Mesothelial cell of epicardium (in vitro differentiated cells): Measurements from ENCODE around the gene KLK1. TPM values are rescaled to one million over a fixed set of nuclear protein-coding genes. Genes with fewer than 3 reads are reported as not detected.

Experiments
- DNase-seq, 2 experiments: peaks; one replicate each; pipeline ENCODE4 v3.0.0; 2021; ENCODE audit warnings: low spot score in 2 of 2; ENCODE audit not compliant: unreplicated experiment in 2 of 2
- H3K27ac Mint-ChIP-seq: 2 replicates; pipeline ENCODE4 v1.8.0; 2021; ENCODE audit warnings: mixed read lengths
- H3K27me3 Mint-ChIP-seq: 2 replicates; pipeline ENCODE4 v1.8.0; 2021; ENCODE audit warnings: low read depth, mixed read lengths
- H3K36me3 Mint-ChIP-seq: 2 replicates; pipeline ENCODE4 v1.8.0; 2021; ENCODE audit warnings: mixed read lengths
- H3K4me1 Mint-ChIP-seq: 2 replicates; pipeline ENCODE4 v1.8.0; 2021; ENCODE audit warnings: mixed read lengths
- H3K4me3 Mint-ChIP-seq: 2 replicates; pipeline ENCODE4 v1.8.0; 2021; ENCODE audit warnings: mild to moderate bottlenecking, moderate library complexity, mixed read lengths
- H3K9me3 Mint-ChIP-seq: 2 replicates; pipeline ENCODE4 v1.8.0; 2021; ENCODE audit warnings: mixed read lengths
- CTCF ChIP-seq: fragments of 200-600 bp; sonication (generic); IDR thresholded peaks from one replicate; pipeline ENCODE4 v1.5.0; 2021; ENCODE audit warnings: antibody characterized with exemption; ENCODE audit not compliant: unreplicated experiment
- total RNA-seq: library from RNA; stranded (reverse); gene quantifications from 3 replicates; pipeline ENCODE4 v1.2.1, GENCODE V29; 2021

KLK1 gene
- total RNA-seq, 1 donor from 2014 or later: 0.40 TPM

GRCh38 chr19:50793558-50794065 lies 30.0 kb downstream of the KLK1 start:
- DNase-seq: no peak
- Mint-ChIP-seq H3K27ac (no peak overlapping the region), H3K27me3 (no peaks in the 10 kb centered on the region), H3K9me3 (no peaks in the 10 kb centered on the region), H3K36me3 (peaks cover 2% of the 10 kb centered on the region), H3K4me3 (no peak overlapping the region), H3K4me1 (peaks cover 4% of the 10 kb centered on the region)
- TF ChIP-seq CTCF: no peak

GRCh38 chr19:50792272-50793250 lies 31.0 kb downstream of the KLK1 start:
- H3K4me1 Mint-ChIP-seq: peaks cover 4% of the 10 kb centered on the region
- no peak for TF ChIP-seq CTCF
- peaks cover 2% of the 10 kb centered on the region for H3K36me3 Mint-ChIP-seq
- no peaks in the 10 kb centered on the region for H3K27me3 Mint-ChIP-seq
- no peak for DNase-seq
- H3K27ac Mint-ChIP-seq: no peak overlapping the region
- H3K4me3 Mint-ChIP-seq: no peak overlapping the region
- no peaks in the 10 kb centered on the region for H3K9me3 Mint-ChIP-seq

GRCh38 chr19:50791594-50792271 lies 31.9 kb downstream of the KLK1 start:
- TF ChIP-seq CTCF: no peak
- H3K9me3 Mint-ChIP-seq: no peaks in the 10 kb centered on the region
- H3K27me3 Mint-ChIP-seq: no peaks in the 10 kb centered on the region
- no peak overlapping the region for H3K27ac Mint-ChIP-seq
- H3K36me3 Mint-ChIP-seq: no peaks in the 10 kb centered on the region
- no peak for DNase-seq
- H3K4me1 Mint-ChIP-seq: peaks cover 4% of the 10 kb centered on the region
- H3K4me3 Mint-ChIP-seq: no peak overlapping the region

GRCh38 chr19:50790922-50791467 lies 32.6 kb downstream of the KLK1 start:
- H3K4me1 Mint-ChIP-seq: peaks cover 4% of the 10 kb centered on the region
- H3K27me3 Mint-ChIP-seq: no peaks in the 10 kb centered on the region
- no peak overlapping the region for H3K4me3 Mint-ChIP-seq
- H3K27ac Mint-ChIP-seq: no peak overlapping the region
- DNase-seq: no peak
- H3K9me3 Mint-ChIP-seq: no peaks in the 10 kb centered on the region
- no peaks in the 10 kb centered on the region for H3K36me3 Mint-ChIP-seq
- TF ChIP-seq CTCF: no peak

DNA sequence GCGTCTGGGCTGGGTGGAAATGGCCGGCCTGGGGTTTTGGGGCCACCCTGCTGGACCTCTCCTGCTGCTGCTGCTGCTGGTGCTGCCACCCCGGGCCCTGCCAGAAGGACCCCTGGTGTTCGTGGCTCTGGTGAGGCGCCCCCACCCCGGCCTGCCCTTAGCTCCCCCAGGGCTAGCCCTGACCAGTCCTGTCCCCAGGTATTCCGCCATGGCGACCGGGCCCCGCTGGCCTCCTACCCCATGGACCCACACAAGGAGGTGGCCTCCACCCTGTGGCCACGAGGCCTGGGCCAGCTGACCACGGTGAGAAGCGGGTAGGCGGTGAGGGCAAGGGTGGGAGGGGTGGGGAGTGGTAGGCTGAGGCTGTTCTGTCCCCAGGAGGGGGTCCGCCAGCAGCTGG lies 33.2 kb downstream of the KLK1 start, which contains the start of gene ACP4:
Gene ACP4, plus strand, starts transcription at position 20 of the 400 bp plus-strand sequence. Its CDS starts 0 bp downstream, at position 20.
- Mint-ChIP-seq H3K36me3 (no peaks in the 10 kb centered on the region), H3K9me3 (no peaks in the 10 kb centered on the region), H3K27me3 (no peaks in the 10 kb centered on the region), H3K27ac (no peak within 1 kb of the TSS), H3K4me1 (peaks cover 4% of the 10 kb centered on the region), H3K4me3 (no peak within 1 kb of the TSS)
- no peak for DNase-seq
- TF ChIP-seq CTCF: no peak
